ENCODE measurements around the gene RNF44. TPM values are rescaled to one million over a fixed set of nuclear protein-coding genes. Genes with fewer than 3 reads are reported as not detected.

The RNF44 gene
- total and polyA plus RNA-seq, 2 of the 13 experiments (the other 11 are each of a cell fraction or from before 2014, with no cell fraction given), result 9.2 to 16.8 TPM

GRCh38 chr5:176530983-176531901 lies 6.0 kb downstream of the RNF44 start:
- intact Hi-C loops (cut with micrococcal nuclease; ENCODE audit: unreplicated experiment) (no loop called here), in situ Hi-C loops (cut with HindIII; ENCODE audit: extremely low pct_ligation_motif_present, low pct_unique_long_range_greater_than_20kb) (loop anchor here (25.0 kb wide), 1 partner anchor 831 kb away; the partner anchor contains the start of genes LMAN2 and RGS14)
- Histone ChIP-seq H3K9ac (ENCODE audit: insufficient read depth, low read depth, low read length) (no peak overlapping the region), H3K79me2 (ENCODE audit: insufficient read depth, low read length) (peaks cover 36% of the 10 kb centered on the region), H3K9me3 (ENCODE audit: low read length) (no peaks in the 10 kb centered on the region), H3K27ac (ENCODE audit: extremely low read length, insufficient read depth, low read length) (no peak overlapping the region), H4K20me1 (ENCODE audit: insufficient read depth, low read length) (peaks cover 33% of the 10 kb centered on the region), H3K4me3 (replicated peaks in 1 of 3; ENCODE audit: insufficient read depth in 1 of 3, low read depth in 2 of 3, low read length in 3 of 3) (no peak overlapping the region), H3K4me2 (ENCODE audit: low read depth, low read length) (no peak overlapping the region), H3K36me3 (replicated peaks in 1 of 2; ENCODE audit: control insufficient read depth in 1 of 2, insufficient read depth in 2 of 2, low read length in 2 of 2) (peaks cover 25 to 50% of the 10 kb centered on the region in 2 experiments), H3K27me3 (ENCODE audit: control insufficient read depth in 1 of 2, insufficient read depth in 2 of 2, low read length in 2 of 2) (no peaks in the 10 kb centered on the region; a peak in 1 of 5 replicates), H3K4me1 (ENCODE audit: insufficient read depth, low read length) (peaks cover 25% of the 10 kb centered on the region), H2AFZ (ENCODE audit: low read length) (no peak overlapping the region)
- ChIA-PET POLR2A (no interaction called here), CTCF (ENCODE audit: low intra/inter-chr PET ratio, low total read pairs) (no interaction called here)
- 0 out of 2 replicates have a peak, but pooled peaks have one; percentile 28 for TF ChIP-seq ZBTB33 (CRISPR knock-in tag; IDR thresholded peaks at IDR 0.05)
- TF ChIP-seq ZNF569 (CRISPR knock-in tag; IDR thresholded peaks at IDR 0.05; ENCODE audit: borderline replicate concordance), result no peak
- no peak for TF ChIP-seq ZNF678 (CRISPR knock-in tag; IDR thresholded peaks at IDR 0.05)
- peak; percentile 7 for TF ChIP-seq AGO2 (optimal IDR thresholded peaks at IDR 0.05; ENCODE audit: low read depth, low read length)
- no peak for TF ChIP-seq ZNF253 (CRISPR knock-in tag; IDR thresholded peaks at IDR 0.05; ENCODE audit: borderline replicate concordance)
- no peak for TF ChIP-seq PHF5A (CRISPR knock-in tag; IDR thresholded peaks at IDR 0.05; ENCODE audit: low read depth, unreplicated experiment)
- TF ChIP-seq RBM22 (optimal IDR thresholded peaks at IDR 0.05; ENCODE audit: low read length), result peak; percentile 13
- TF ChIP-seq SP140L (CRISPR knock-in tag; IDR thresholded peaks at IDR 0.05; ENCODE audit: borderline replicate concordance), result no peak
- 96% methylated on average over 18 of the region's 24 CpGs for WGBS (ENCODE audit: low lambda C conversion rate)
- DNase-seq (ENCODE audit: low spot score), result no peak
- FAIRE-seq, result no peak
- BruUV-seq (replicated peaks), result no TSS peak
- ATAC-seq, result no peak

Data from HepG2 (cell line).